GM12878 (cell line): ENCODE results near the gene RARB. TPM values are rescaled to one million over a fixed set of nuclear protein-coding genes. Genes with fewer than 3 reads are reported as not detected.

Source experiments
- ATAC-seq: fragments of 200-7000 bp; cut with Tn5 transposase; 3 replicates; pipeline ENCODE4 v1.9.1; 2020; ENCODE audit warnings: mild to moderate bottlenecking, moderate library complexity
- BruUV-seq: library from RNA; stranded (reverse); fragments of 400-500 nt; replicated peaks from 2 replicates; lab custom pipeline; 2021; lab: Mats Ljungman, UMichigan
- CTCF ChIA-PET: fragments of 300-600 bp; sonication (Branson Sonifier 250); formaldehyde crosslinking; extraction: SDS; loops from one replicate; lab custom pipeline; 2021; ENCODE audit warnings: inconsistent platforms; lab: Yijun Ruan, JAX
- POLR2A ChIA-PET: fragments of 350-600 bp; formaldehyde crosslinking; extraction: SDS; loops from one replicate; lab custom pipeline; 2021; ENCODE audit warnings: inconsistent platforms; lab: Charles Lee
- RAD21 ChIA-PET: fragments of 300-600 bp; sonication (Branson Sonifier 250); formaldehyde crosslinking; loops from one replicate; lab custom pipeline; 2023; ENCODE audit warnings: antibody characterized with exemption; ENCODE audit not compliant: unreplicated experiment; lab: Charles Lee
- SMC1A ChIA-PET: fragments of 300-600 bp; sonication (Branson Sonifier 250); formaldehyde crosslinking; loops from one replicate; lab custom pipeline; 2023; ENCODE audit not compliant: unreplicated experiment, uncharacterized antibody; lab: Charles Lee
- DNase-seq: peaks from one replicate; pipeline ENCODE4 v3.0.0-alpha.2; 2011; ENCODE audit warnings: low read depth, low spot score
- FAIRE-seq: peaks from 3 replicates; lab custom pipeline; 2011; peaks lifted over from hg19 to GRCh38; lab: Jason Lieb, UNC
- H2AFZ ChIP-seq: 2 replicates; pipeline ENCODE4 v1.6.0; 2011; ENCODE audit warnings: low read depth, low read length, control low read depth; ENCODE audit not compliant: control insufficient read depth
- H3K27ac ChIP-seq: 2 replicates; pipeline ENCODE4 v1.5.1; 2011; ENCODE audit warnings: control low read depth; ENCODE audit not compliant: control insufficient read depth, insufficient read depth
- H3K27me3 ChIP-seq, 2 experiments: replicated peaks in 1 of 2; 2 replicates each; pipeline versions ENCODE4 v1.6.0 to v1.6.1; 2011; ENCODE audit warnings: low read length in 1 of 2; ENCODE audit not compliant: control insufficient read depth in 2 of 2, insufficient read depth in 2 of 2
- H3K36me3 ChIP-seq, 2 experiments: 2 replicates each; pipeline ENCODE4 v1.5.1; 2011; ENCODE audit warnings: low read length in 1 of 2; ENCODE audit not compliant: control insufficient read depth in 2 of 2, insufficient read depth in 2 of 2
- H3K4me1 ChIP-seq: 2 replicates; pipeline ENCODE4 v1.6.1; 2011; ENCODE audit warnings: mild to moderate bottlenecking, low read length, moderate library complexity, mixed read lengths; ENCODE audit not compliant: control insufficient read depth, insufficient read depth
- H3K4me2 ChIP-seq: 2 replicates; pipeline ENCODE4 v1.6.0; 2011; ENCODE audit warnings: control low read depth; ENCODE audit not compliant: control insufficient read depth, insufficient read depth
- H3K4me3 ChIP-seq: fragments of 200-600 bp; sonication (generic); 2 replicates; pipeline ENCODE4 v1.5.1; 2016
- H3K79me2 ChIP-seq: 2 replicates; pipeline ENCODE4 v1.6.0; 2011; ENCODE audit warnings: low read length; ENCODE audit not compliant: control insufficient read depth, insufficient read depth
- H3K9ac ChIP-seq: 2 replicates; pipeline ENCODE4 v1.8.0; 2011; ENCODE audit warnings: low read length, control low read depth, mixed read lengths; ENCODE audit not compliant: control insufficient read depth, insufficient read depth
- H3K9me3 ChIP-seq: replicated peaks from 3 replicates; pipeline ENCODE4 v1.5.1; 2011; ENCODE audit warnings: mild to moderate bottlenecking, low read length; ENCODE audit not compliant: control insufficient read depth, insufficient read depth
- H4K20me1 ChIP-seq: 2 replicates; pipeline ENCODE4 v1.6.0; 2011; ENCODE audit not compliant: control insufficient read depth, insufficient read depth
- BHLHE40 ChIP-seq, 2 experiments: fragments of 450-650 bp in 1 of 2; IDR thresholded peaks; 2 replicates each; pipeline ENCODE4 v1.6.1; 2011 to 2017; ENCODE audit warnings: low read depth in 2 of 2, borderline replicate concordance in 1 of 2, improper control_type of control experiment in 1 of 2, low read length in 1 of 2, mild to moderate bottlenecking in 1 of 2
- EZH2 ChIP-seq: IDR thresholded peaks from 2 replicates; pipeline ENCODE4 v1.6.1; 2012; ENCODE audit warnings: low read depth, mild to moderate bottlenecking, control low read depth, inconsistent platforms, low read length, borderline replicate concordance; ENCODE audit not compliant: control insufficient read depth
- HDAC2 ChIP-seq: fragments of 200-600 bp; sonication (generic); IDR thresholded peaks from 2 replicates; pipeline ENCODE4 v1.6.1; 2017
- HDGF ChIP-seq: fragments of 450-650 bp; IDR thresholded peaks from 2 replicates; pipeline ENCODE4 v1.6.1; 2016; ENCODE audit warnings: antibody characterized with exemption
- MXI1 ChIP-seq: fragments of 150-350 bp; IDR thresholded peaks from 2 replicates; pipeline ENCODE4 v1.6.1; 2011; ENCODE audit warnings: low read depth, mild to moderate bottlenecking, inconsistent platforms, low read length, improper control_type of control experiment
- NR2C1 ChIP-seq: fragments of 450-650 bp; IDR thresholded peaks from 2 replicates; pipeline ENCODE4 v1.6.1; 2017; ENCODE audit warnings: antibody characterized with exemption, mild to moderate bottlenecking, moderate library complexity
- RELB ChIP-seq: fragments of 450-650 bp; IDR thresholded peaks from 2 replicates; pipeline ENCODE4 v1.6.1; 2017; ENCODE audit warnings: low read depth, mild to moderate bottlenecking, moderate library complexity
- RFX5 ChIP-seq: IDR thresholded peaks from 2 replicates; pipeline ENCODE4 v1.6.1; 2011; ENCODE audit warnings: low read depth, low read length, improper control_type of control experiment
- RUNX3 ChIP-seq: IDR thresholded peaks from 2 replicates; pipeline ENCODE4 v1.6.1; 2012; ENCODE audit warnings: low read length, inconsistent platforms
- SIN3A ChIP-seq: IDR thresholded peaks from 2 replicates; pipeline ENCODE4 v1.6.1; 2012; ENCODE audit warnings: low read depth, low read length, improper control_type of control experiment
- SRF ChIP-seq, 2 experiments: IDR thresholded peaks; 2 replicates each; pipeline ENCODE4 v1.6.1; 2011; ENCODE audit warnings: low read depth in 2 of 2, low read length in 2 of 2, mild to moderate bottlenecking in 1 of 2, moderate library complexity in 1 of 2
- STAT3 ChIP-seq: IDR thresholded peaks from 2 replicates; pipeline ENCODE4 v1.6.1; 2011; ENCODE audit warnings: low read depth, low read length, improper control_type of control experiment
- TARDBP ChIP-seq: IDR thresholded peaks from 2 replicates; pipeline ENCODE4 v1.6.1; 2016; ENCODE audit warnings: borderline replicate concordance
- WGBS: methylation state at CpG from one replicate; pipeline ENCODE4 v1.1.6; 2016; ENCODE audit warnings: low lambda C conversion rate; ENCODE audit not compliant: insufficient replicate concordance, insufficient coverage; ENCODE audit errors: missing lambda C conversion rate; 5-methylcytosine and 5-hydroxymethylcytosine counted together
- in situ Hi-C: fragments of 300-500 bp; cut with MboI; formaldehyde crosslinking; loops from 9 replicates; pipeline ENCODE4 v1.14.3; 2018; ENCODE audit warnings: mixed read lengths
- intact Hi-C: fragments of 100-400 bp; cut with micrococcal nuclease; formaldehyde crosslinking; loops from one replicate; pipeline ENCODE4 v1.14.2; 2022; ENCODE audit not compliant: unreplicated experiment
- polyA plus RNA-seq, 11 experiments: library from polyadenylated mRNA; depleted of rRNA in 4 of 11; unstranded in 6 of 11; stranded (reverse) in 5 of 11; fragments of >200 nt; fragmentation: Nextera tagmentation in 4 of 11; fragmentation: Illumina TruSeq in 1 of 11; extraction: Ambion mirVana in 4 of 11; extraction: Trizol in 1 of 11; gene quantifications; 1 replicate in 1 of 11; 2 replicates in 10 of 11; pipeline versions ENCODE4 v1.2.1 to v1.2.3, GENCODE V29; 2011 to 2016; ENCODE audit warnings: inconsistent platforms in 2 of 11, missing spikeins in 2 of 11, low read depth in 1 of 11
- total RNA-seq, 4 experiments: library from RNA; depleted of rRNA in 3 of 4; stranded (reverse); fragments of >200 nt in 3 of 4; fragmentation: Illumina TruSeq in 1 of 4; extraction: Trizol in 1 of 4; gene quantifications; 2 replicates each; pipeline versions ENCODE4 v1.2.1 to v1.2.3, GENCODE V29; 2013 to 2021
- TF ChIP-seq, protein P1 (sequence below): IDR thresholded peaks from 2 replicates; pipeline ENCODE4 v1.6.1; 2012; ENCODE audit warnings: low read depth, low read length, improper control_type of control experiment
- TF ChIP-seq, protein P2 (sequence below): fragments of 450-650 bp; formaldehyde crosslinking; IDR thresholded peaks from 2 replicates; pipeline ENCODE4 v1.5.0; 2022; ENCODE audit warnings: mild to moderate bottlenecking, missing genetic modification characterization
- TF ChIP-seq, protein P3 (sequence below): IDR thresholded peaks from 2 replicates; pipeline ENCODE4 v1.6.1; 2011; ENCODE audit warnings: borderline replicate concordance, low read depth, mild to moderate bottlenecking, moderate library complexity, low read length; ENCODE audit not compliant: insufficient read depth, poor library complexity, severe bottlenecking
- TF ChIP-seq, protein P4 (sequence below): fragments of 450-650 bp; IDR thresholded peaks from 2 replicates; pipeline ENCODE4 v1.6.1; 2017; ENCODE audit warnings: borderline replicate concordance

The RARB gene
- total and polyA plus RNA-seq, 10 of the 15 experiments (the other 5 are each of a cell fraction or from before 2014, with no cell fraction given) = 0.05 to 0.06 TPM; not detected in 8

DNA sequence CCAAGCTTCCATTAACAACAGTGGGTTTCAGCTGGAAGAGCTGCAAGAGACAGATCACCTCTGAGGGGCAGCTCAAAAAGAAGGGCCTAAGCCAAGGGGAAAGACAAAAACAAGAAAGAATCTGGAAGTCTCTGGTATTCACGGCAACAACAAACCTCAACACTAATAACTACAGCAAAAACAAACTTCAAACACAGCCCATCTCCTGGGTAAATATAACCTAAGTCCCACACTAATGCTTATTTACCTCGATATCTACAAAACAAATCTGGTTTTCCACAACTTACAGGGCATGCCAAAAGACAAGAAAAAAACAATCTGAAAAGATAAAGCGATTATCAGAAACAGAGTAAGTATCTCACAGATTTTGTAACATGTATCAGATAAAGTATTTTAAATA lies 207.0 kb downstream of the RARB start:
- H3K36me3 ChIP-seq = peaks cover 1 to 16% of the 10 kb centered on the region in 2 experiments
- ChIA-PET RAD21 (interaction anchor here (1.2 kb wide), 1 partner anchor 94 kb away, joined by 4 read pairs; no protein-coding TSS in a partner anchor), CTCF (interaction anchor here (4.4 kb wide), 1 partner anchor 14 kb away, joined by 32 read pairs; no protein-coding TSS in a partner anchor), POLR2A (interaction anchor here (0.6 kb wide), 1 partner anchor 25 kb away, joined by 3 read pairs; no protein-coding TSS in a partner anchor), SMC1A (interaction anchor here (0.6 to 2.3 kb wide), 3 partner anchors 13 to 1803 kb away, joined by 3 to 9 read pairs (median 4); no protein-coding TSS in a partner anchor)
- H3K4me1 ChIP-seq = no peaks in the 10 kb centered on the region
- H3K79me2 ChIP-seq = no peaks in the 10 kb centered on the region
- no peak overlapping the region for H3K4me3 ChIP-seq
- in situ Hi-C loops (no loop called here), intact Hi-C loops (no loop called here)
- H3K9me3 ChIP-seq = no peaks in the 10 kb centered on the region
- FAIRE-seq = no peak
- no peak overlapping the region for H2AFZ ChIP-seq
- no peak for DNase-seq
- 94% methylated on average over 3 of the region's 3 CpGs for WGBS
- no peak overlapping the region for H3K27ac ChIP-seq
- BruUV-seq = no TSS peak
- no peak for ATAC-seq
- no peak overlapping the region for H3K4me2 ChIP-seq
- no peaks in the 10 kb centered on the region for H3K27me3 ChIP-seq
- H4K20me1 ChIP-seq = no peaks in the 10 kb centered on the region
- H3K9ac ChIP-seq = no peak overlapping the region
- no peak for TF ChIP-seq RUNX3
- no peak for TF ChIP-seq TARDBP
- TF ChIP-seq, protein P1, sequence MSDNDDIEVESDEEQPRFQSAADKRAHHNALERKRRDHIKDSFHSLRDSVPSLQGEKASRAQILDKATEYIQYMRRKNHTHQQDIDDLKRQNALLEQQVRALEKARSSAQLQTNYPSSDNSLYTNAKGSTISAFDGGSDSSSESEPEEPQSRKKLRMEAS = no peak
- TF ChIP-seq RFX5 = no peak
- no peak for TF ChIP-seq MXI1
- TF ChIP-seq, protein P2, sequence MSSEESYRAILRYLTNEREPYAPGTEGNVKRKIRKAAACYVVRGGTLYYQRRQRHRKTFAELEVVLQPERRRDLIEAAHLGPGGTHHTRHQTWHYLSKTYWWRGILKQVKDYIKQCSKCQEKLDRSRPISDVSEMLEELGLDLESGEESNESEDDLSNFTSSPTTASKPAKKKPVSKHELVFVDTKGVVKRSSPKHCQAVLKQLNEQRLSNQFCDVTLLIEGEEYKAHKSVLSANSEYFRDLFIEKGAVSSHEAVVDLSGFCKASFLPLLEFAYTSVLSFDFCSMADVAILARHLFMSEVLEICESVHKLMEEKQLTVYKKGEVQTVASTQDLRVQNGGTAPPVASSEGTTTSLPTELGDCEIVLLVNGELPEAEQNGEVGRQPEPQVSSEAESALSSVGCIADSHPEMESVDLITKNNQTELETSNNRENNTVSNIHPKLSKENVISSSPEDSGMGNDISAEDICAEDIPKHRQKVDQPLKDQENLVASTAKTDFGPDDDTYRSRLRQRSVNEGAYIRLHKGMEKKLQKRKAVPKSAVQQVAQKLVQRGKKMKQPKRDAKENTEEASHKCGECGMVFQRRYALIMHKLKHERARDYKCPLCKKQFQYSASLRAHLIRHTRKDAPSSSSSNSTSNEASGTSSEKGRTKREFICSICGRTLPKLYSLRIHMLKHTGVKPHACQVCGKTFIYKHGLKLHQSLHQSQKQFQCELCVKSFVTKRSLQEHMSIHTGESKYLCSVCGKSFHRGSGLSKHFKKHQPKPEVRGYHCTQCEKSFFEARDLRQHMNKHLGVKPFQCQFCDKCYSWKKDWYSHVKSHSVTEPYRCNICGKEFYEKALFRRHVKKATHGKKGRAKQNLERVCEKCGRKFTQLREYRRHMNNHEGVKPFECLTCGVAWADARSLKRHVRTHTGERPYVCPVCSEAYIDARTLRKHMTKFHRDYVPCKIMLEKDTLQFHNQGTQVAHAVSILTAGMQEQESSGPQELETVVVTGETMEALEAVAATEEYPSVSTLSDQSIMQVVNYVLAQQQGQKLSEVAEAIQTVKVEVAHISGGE (CRISPR knock-in tag) = no peak
- TF ChIP-seq, protein P3, sequence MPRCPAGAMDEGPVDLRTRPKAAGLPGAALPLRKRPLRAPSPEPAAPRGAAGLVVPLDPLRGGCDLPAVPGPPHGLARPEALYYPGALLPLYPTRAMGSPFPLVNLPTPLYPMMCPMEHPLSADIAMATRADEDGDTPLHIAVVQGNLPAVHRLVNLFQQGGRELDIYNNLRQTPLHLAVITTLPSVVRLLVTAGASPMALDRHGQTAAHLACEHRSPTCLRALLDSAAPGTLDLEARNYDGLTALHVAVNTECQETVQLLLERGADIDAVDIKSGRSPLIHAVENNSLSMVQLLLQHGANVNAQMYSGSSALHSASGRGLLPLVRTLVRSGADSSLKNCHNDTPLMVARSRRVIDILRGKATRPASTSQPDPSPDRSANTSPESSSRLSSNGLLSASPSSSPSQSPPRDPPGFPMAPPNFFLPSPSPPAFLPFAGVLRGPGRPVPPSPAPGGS = no peak
- no peak for TF ChIP-seq SRF (IDR thresholded peaks at IDR 0.05; ENCODE audit: low read depth in 2 of 2, low read length in 2 of 2)
- TF ChIP-seq BHLHE40 (IDR thresholded peaks at IDR 0.05; ENCODE audit: borderline replicate concordance in 1 of 2, low read depth in 2 of 2, low read length in 1 of 2) = no peak
- TF ChIP-seq SIN3A = no peak
- TF ChIP-seq, protein P4, sequence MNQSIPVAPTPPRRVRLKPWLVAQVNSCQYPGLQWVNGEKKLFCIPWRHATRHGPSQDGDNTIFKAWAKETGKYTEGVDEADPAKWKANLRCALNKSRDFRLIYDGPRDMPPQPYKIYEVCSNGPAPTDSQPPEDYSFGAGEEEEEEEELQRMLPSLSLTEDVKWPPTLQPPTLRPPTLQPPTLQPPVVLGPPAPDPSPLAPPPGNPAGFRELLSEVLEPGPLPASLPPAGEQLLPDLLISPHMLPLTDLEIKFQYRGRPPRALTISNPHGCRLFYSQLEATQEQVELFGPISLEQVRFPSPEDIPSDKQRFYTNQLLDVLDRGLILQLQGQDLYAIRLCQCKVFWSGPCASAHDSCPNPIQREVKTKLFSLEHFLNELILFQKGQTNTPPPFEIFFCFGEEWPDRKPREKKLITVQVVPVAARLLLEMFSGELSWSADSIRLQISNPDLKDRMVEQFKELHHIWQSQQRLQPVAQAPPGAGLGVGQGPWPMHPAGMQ = no peak
- no peak for TF ChIP-seq EZH2
- no peak for TF ChIP-seq STAT3
- TF ChIP-seq HDGF = no peak
- no peak for TF ChIP-seq RELB
- TF ChIP-seq NR2C1 = no peak
- no peak for TF ChIP-seq HDAC2
